ENCODE measurements around the gene HSPA1A. TPM values are rescaled to one million over a fixed set of nuclear protein-coding genes. Genes with fewer than 3 reads are reported as not detected.

The HSPA1A gene
- total and polyA plus RNA-seq, 7 donors: 37.1 to 940 (median 242) TPM

DNA sequence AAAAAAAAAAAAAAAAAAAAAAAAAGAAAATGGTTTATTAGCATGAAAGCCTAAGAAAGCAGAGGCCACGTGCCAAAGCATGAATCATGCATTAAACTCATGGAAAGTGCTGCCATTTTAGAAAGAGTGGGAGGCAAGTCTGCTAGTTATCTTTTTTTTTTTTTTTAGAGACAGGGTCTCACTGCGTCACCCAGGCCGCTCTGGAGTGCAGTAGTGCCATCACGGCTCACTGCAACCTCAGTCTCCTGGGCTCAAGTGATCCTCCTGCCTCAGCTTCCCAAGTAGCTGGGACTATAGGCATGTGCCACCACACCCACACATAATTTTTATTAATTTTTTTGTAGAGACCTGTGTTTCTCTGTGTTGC, 43.4 kb upstream of the HSPA1A start:
- intact Hi-C loops (cut with DNase I): loop anchor here in 1 of 2 donors (5.0 to 10.0 kb wide), 2 partner anchors 60 to 93 kb away; partner anchors contain the start of gene NEU1

DNA sequence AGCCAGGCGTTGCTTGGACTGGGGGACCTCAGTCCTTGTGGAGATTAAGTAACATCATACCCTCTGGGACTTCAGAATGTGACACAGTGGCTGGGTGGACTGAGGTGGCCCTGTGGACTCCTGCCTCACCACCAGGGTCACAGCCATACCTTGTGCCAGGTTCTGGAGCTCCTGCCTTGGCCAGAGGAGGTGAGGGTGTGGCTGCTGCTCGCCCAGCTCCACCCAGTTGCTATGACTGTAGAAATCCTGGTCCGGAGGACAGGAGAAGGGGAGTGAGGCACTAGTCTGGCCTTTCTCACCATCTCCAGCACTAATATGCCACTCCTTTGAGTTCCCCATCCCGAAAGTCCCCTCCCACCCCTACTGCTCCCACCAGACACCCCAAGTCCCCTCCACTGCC, 40.2 kb upstream of the HSPA1A start:
- ATAC-seq (no peak), DNase-seq (no peak)
- no peak overlapping the region for H3K4me3 ChIP-seq
- peaks cover 17% of the 10 kb centered on the region for H3K4me1 ChIP-seq
- H3K27me3 ChIP-seq (ENCODE audit: insufficient read depth in 3 of 3, low read length in 2 of 3): no peaks in the 10 kb centered on the region
- WGBS, 3 donors: 71 to 80% (median 72%) methylated on average over 4 of the region's 4 CpGs
- peaks cover 0 to 23% of the 10 kb centered on the region in 2 donors for H3K36me3 ChIP-seq (ENCODE audit: insufficient read depth in 1 of 2, low read depth in 1 of 2)
- TF ChIP-seq, protein P1, sequence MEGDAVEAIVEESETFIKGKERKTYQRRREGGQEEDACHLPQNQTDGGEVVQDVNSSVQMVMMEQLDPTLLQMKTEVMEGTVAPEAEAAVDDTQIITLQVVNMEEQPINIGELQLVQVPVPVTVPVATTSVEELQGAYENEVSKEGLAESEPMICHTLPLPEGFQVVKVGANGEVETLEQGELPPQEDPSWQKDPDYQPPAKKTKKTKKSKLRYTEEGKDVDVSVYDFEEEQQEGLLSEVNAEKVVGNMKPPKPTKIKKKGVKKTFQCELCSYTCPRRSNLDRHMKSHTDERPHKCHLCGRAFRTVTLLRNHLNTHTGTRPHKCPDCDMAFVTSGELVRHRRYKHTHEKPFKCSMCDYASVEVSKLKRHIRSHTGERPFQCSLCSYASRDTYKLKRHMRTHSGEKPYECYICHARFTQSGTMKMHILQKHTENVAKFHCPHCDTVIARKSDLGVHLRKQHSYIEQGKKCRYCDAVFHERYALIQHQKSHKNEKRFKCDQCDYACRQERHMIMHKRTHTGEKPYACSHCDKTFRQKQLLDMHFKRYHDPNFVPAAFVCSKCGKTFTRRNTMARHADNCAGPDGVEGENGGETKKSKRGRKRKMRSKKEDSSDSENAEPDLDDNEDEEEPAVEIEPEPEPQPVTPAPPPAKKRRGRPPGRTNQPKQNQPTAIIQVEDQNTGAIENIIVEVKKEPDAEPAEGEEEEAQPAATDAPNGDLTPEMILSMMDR (IDR thresholded peaks at IDR 0.05): no peak
- intact Hi-C loops (cut with DNase I): loop anchor here in 1 of 2 donors (10.0 kb wide), 1 partner anchor 90 kb away; the partner anchor contains the start of gene NEU1
- no peaks in the 10 kb centered on the region for H3K9me3 ChIP-seq
- H3K27ac ChIP-seq: peak overlapping the region; percentile 88

More for the DNA sequence above, 43.4 kb upstream of the HSPA1A start:
- TF ChIP-seq, protein P1 (IDR thresholded peaks at IDR 0.05): no peak
- Histone ChIP-seq H3K27me3 (ENCODE audit: insufficient read depth in 3 of 3, low read length in 2 of 3) (no peaks in the 10 kb centered on the region), H3K4me1 (peaks cover 9% of the 10 kb centered on the region), H3K36me3 (ENCODE audit: insufficient read depth in 1 of 2, low read depth in 1 of 2) (peaks cover 0 to 12% of the 10 kb centered on the region in 2 donors), H3K27ac (no peak overlapping the region), H3K4me3 (no peak overlapping the region), H3K9me3 (no peaks in the 10 kb centered on the region)
- DNase-seq (no peak), ATAC-seq (no peak)
- WGBS, 3 donors: 71 to 78% (median 74%) methylated on average over 4 of the region's 4 CpGs

GRCh38 chr6:31775633-31776484, 39.5 kb upstream of the HSPA1A start:
- Histone ChIP-seq H3K27me3 (ENCODE audit: insufficient read depth in 3 of 3, low read length in 2 of 3) (no peaks in the 10 kb centered on the region), H3K4me1 (peaks cover 17% of the 10 kb centered on the region), H3K9me3 (no peaks in the 10 kb centered on the region), H3K27ac (peak overlapping the region; percentile 88), H3K4me3 (peak overlapping the region; percentile 55), H3K36me3 (ENCODE audit: insufficient read depth in 1 of 2, low read depth in 1 of 2) (peaks cover 0 to 29% of the 10 kb centered on the region in 2 donors)
- intact Hi-C loops (cut with DNase I): loop anchor here (2.0 to 10.0 kb wide), 2 partner anchors 55 to 89 kb away; partner anchors contain the start of gene NEU1 (in 1 of the 2)
- DNase-seq (no peak), ATAC-seq (no peak)
- TF ChIP-seq, protein P1 (IDR thresholded peaks at IDR 0.05): no peak
- 84 to 89% (median 87%) methylated on average over 32 of the region's 32 CpGs for WGBS, 3 donors

- peak overlapping the region; percentile 88 for H3K27ac ChIP-seq
- WGBS, 3 donors: 34 to 35% (median 35%) methylated on average over 13 to 14 of the region's 14 CpGs
- H3K36me3 ChIP-seq (ENCODE audit: insufficient read depth in 1 of 2, low read depth in 1 of 2): peaks cover 0 to 36% of the 10 kb centered on the region in 2 donors
- DNase-seq (no peak), ATAC-seq (peak in 1 of 4 donors; percentile 3)
- intact Hi-C loops (cut with DNase I): loop anchor here (2.0 to 10.0 kb wide), 2 partner anchors 54 to 88 kb away; partner anchors contain the start of gene NEU1 (in 1 of the 2)
- peak overlapping the region; percentile 55 for H3K4me3 ChIP-seq
- peaks cover 17% of the 10 kb centered on the region for H3K4me1 ChIP-seq
- H3K27me3 ChIP-seq (ENCODE audit: insufficient read depth in 3 of 3, low read length in 2 of 3): no peaks in the 10 kb centered on the region
- TF ChIP-seq, protein P1 (IDR thresholded peaks at IDR 0.05): no peak
- no peaks in the 10 kb centered on the region for H3K9me3 ChIP-seq
These were observed 38.8 kb upstream of the HSPA1A start for GRCh38 chr6:31776485-31776988.
